KMS-11 (cell line): ENCODE measurements around the gene SLC45A3.

ENCODE experiments used
- H2AFZ ChIP-seq: fragments of 200-600 bp; sonication (generic); 2 replicates; pipeline ENCODE4 v1.6.1; 2016; ENCODE audit warnings: antibody characterized with exemption, mixed run types, low read depth
- H3K27ac ChIP-seq: fragments of 200-600 bp; sonication (generic); 2 replicates; pipeline ENCODE4 v1.6.1; 2016; ENCODE audit warnings: mild to moderate bottlenecking, mixed run types
- H3K27me3 ChIP-seq: fragments of 200-600 bp; sonication (generic); 2 replicates; pipeline ENCODE4 v1.6.1; 2017; ENCODE audit warnings: mild to moderate bottlenecking, low read depth, mixed run types, moderate library complexity; ENCODE audit not compliant: insufficient read depth
- H3K36me3 ChIP-seq: fragments of 200-600 bp; sonication (generic); 2 replicates; pipeline ENCODE4 v1.6.1; 2017; ENCODE audit warnings: mild to moderate bottlenecking, mixed run types; ENCODE audit not compliant: insufficient read depth
- H3K4me1 ChIP-seq: fragments of 200-600 bp; sonication (generic); 2 replicates; pipeline ENCODE4 v1.6.1; 2016; ENCODE audit warnings: mild to moderate bottlenecking, low read depth, mixed run types; ENCODE audit not compliant: poor library complexity, severe bottlenecking
- H3K4me2 ChIP-seq: fragments of 200-600 bp; sonication (generic); 2 replicates; pipeline ENCODE4 v1.7.0; 2016; ENCODE audit warnings: mild to moderate bottlenecking, mixed run types
- H3K4me3 ChIP-seq: fragments of 200-600 bp; sonication (generic); IDR thresholded peaks from 2 replicates; pipeline ENCODE4 v1.6.1; 2017; ENCODE audit warnings: low read depth, low read length, mixed read lengths; ENCODE audit not compliant: insufficient read depth
- H3K79me2 ChIP-seq: fragments of 200-600 bp; sonication (generic); 2 replicates; pipeline ENCODE4 v1.6.1; 2016; ENCODE audit warnings: low read depth, mixed run types; ENCODE audit not compliant: insufficient read depth
- H3K9ac ChIP-seq: fragments of 200-600 bp; sonication (generic); 2 replicates; pipeline ENCODE4 v1.6.1; 2016; ENCODE audit warnings: mild to moderate bottlenecking, mixed run types
- H4K20me1 ChIP-seq: fragments of 200-600 bp; sonication (generic); 2 replicates; pipeline ENCODE4 v1.6.1; 2016; ENCODE audit warnings: mild to moderate bottlenecking, mixed run types; ENCODE audit not compliant: insufficient read depth
- CTCF ChIP-seq: fragments of 200-600 bp; sonication (generic); conservative IDR thresholded peaks from 2 replicates; pipeline ENCODE4 v1.6.1; 2017; ENCODE audit warnings: low read depth, mild to moderate bottlenecking, antibody characterized with exemption, low read length, moderate library complexity, mixed read lengths

SLC45A3 gene

GRCh38 chr1:205703072-205703471 lies 22.8 kb upstream of the SLC45A3 start:
- H3K4me2 ChIP-seq: no peak overlapping the region
- no peaks in the 10 kb centered on the region for H3K4me1 ChIP-seq
- no peaks in the 10 kb centered on the region for H3K27me3 ChIP-seq
- H2AFZ ChIP-seq: no peak overlapping the region
- TF ChIP-seq CTCF: no peak
- no peaks in the 10 kb centered on the region for H4K20me1 ChIP-seq
- H3K4me3 ChIP-seq: no peak overlapping the region
- no peaks in the 10 kb centered on the region for H3K79me2 ChIP-seq
- no peak overlapping the region for H3K9ac ChIP-seq
- H3K36me3 ChIP-seq: no peaks in the 10 kb centered on the region
- H3K27ac ChIP-seq: no peak overlapping the region

- Histone ChIP-seq H4K20me1 (no peaks in the 10 kb centered on the region), H2AFZ (no peak overlapping the region), H3K27me3 (no peaks in the 10 kb centered on the region), H3K27ac (no peak overlapping the region), H3K4me1 (no peaks in the 10 kb centered on the region), H3K79me2 (no peaks in the 10 kb centered on the region), H3K36me3 (no peaks in the 10 kb centered on the region), H3K9ac (no peak overlapping the region), H3K4me3 (no peak overlapping the region), H3K4me2 (no peak overlapping the region)
- no peak for TF ChIP-seq CTCF
Measured at GRCh38 chr1:205701891-205702290, 21.6 kb upstream of the SLC45A3 start.

DNA sequence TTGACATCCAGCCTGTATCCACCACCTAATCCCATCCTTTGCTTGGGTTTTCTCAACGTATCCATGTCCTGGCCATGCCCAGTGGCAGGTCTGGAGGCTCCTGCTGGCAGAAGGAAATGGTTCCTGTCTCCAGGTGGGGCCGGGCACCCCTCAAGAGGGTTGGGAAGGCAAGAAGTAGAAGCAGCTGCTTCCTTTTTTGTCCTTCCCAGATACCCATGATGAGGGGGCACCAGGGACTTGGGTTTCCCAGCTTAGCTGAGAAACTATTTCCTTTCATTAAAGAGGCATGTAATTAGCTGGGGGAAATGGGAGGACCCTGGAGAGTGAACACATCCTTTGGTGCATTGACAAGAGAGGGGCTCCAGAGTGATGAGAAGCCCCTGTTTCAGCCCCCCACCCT lies 21.1 kb upstream of the SLC45A3 start:
- H3K4me1 ChIP-seq: no peaks in the 10 kb centered on the region
- no peak overlapping the region for H3K4me3 ChIP-seq
- H3K4me2 ChIP-seq: no peak overlapping the region
- H3K27ac ChIP-seq: no peak overlapping the region
- H3K79me2 ChIP-seq: no peaks in the 10 kb centered on the region
- no peak overlapping the region for H2AFZ ChIP-seq
- H3K27me3 ChIP-seq: no peaks in the 10 kb centered on the region
- no peak for TF ChIP-seq CTCF
- H3K36me3 ChIP-seq: no peaks in the 10 kb centered on the region
- no peak overlapping the region for H3K9ac ChIP-seq
- H4K20me1 ChIP-seq: no peaks in the 10 kb centered on the region

- H3K27me3 ChIP-seq: no peaks in the 10 kb centered on the region
Measured at GRCh38 chr1:205700865-205701401, 20.6 kb upstream of the SLC45A3 start.

More at GRCh38 chr1:205700865-205701401, 20.6 kb upstream of the SLC45A3 start:
- TF ChIP-seq CTCF: no peak
- H3K79me2 ChIP-seq: no peaks in the 10 kb centered on the region
- H3K36me3 ChIP-seq: no peaks in the 10 kb centered on the region
- no peak overlapping the region for H3K4me3 ChIP-seq
- no peaks in the 10 kb centered on the region for H3K4me1 ChIP-seq
- no peak overlapping the region for H3K9ac ChIP-seq
- no peak overlapping the region for H3K27ac ChIP-seq
- no peak overlapping the region for H2AFZ ChIP-seq
- H4K20me1 ChIP-seq: no peaks in the 10 kb centered on the region
- H3K4me2 ChIP-seq: no peak overlapping the region
